K562 (cell line): Measurements from ENCODE around the gene PCNX4. TPM values are rescaled to one million over a fixed set of nuclear protein-coding genes. Genes with fewer than 3 reads are reported as not detected.

ENCODE experiments used
- ATAC-seq: fragments of 200-7000 bp; cut with Tn5 transposase; 3 replicates; pipeline ENCODE4 v1.9.1; 2020; ENCODE audit warnings: moderate library complexity
- BruUV-seq: library from RNA; stranded (reverse); fragments of 400-500 nt; replicated peaks from 2 replicates; lab custom pipeline; 2021; lab: Mats Ljungman, UMichigan
- CTCF ChIA-PET: fragments of 300-600 bp; formaldehyde crosslinking; extraction: SDS; loops from one replicate; lab custom pipeline; 2021; ENCODE audit warnings: low intra/inter-chr PET ratio; lab: Yijun Ruan, JAX
- POLR2A ChIA-PET: fragments of 300-600, 350-650 bp; sonication (Branson Sonifier 250); formaldehyde crosslinking; extraction: SDS; loops from one replicate; lab custom pipeline; 2021; ENCODE audit warnings: antibody characterized with exemption, inconsistent platforms; lab: Yijun Ruan, JAX
- DNase-seq, 4 experiments: peaks; one replicate each; pipeline versions ENCODE4 v3.0.0 to v3.0.0-alpha.2; 2011 to 2018; ENCODE audit warnings: low spot score in 3 of 4, mixed read lengths in 3 of 4; ENCODE audit errors: extremely low read depth in 1 of 4
- FAIRE-seq: peaks from 2 replicates; lab custom pipeline; 2011; peaks lifted over from hg19 to GRCh38; lab: Jason Lieb, UNC
- H2AFZ ChIP-seq: 2 replicates; pipeline ENCODE4 v1.6.0; 2011; ENCODE audit warnings: low read depth, low read length, control low read depth, inconsistent platforms
- H3K27ac ChIP-seq: fragments of 200-600 bp; 3 replicates; pipeline ENCODE4 v1.8.0; 2011; ENCODE audit warnings: low read depth, mild to moderate bottlenecking, control low read depth, inconsistent platforms, low read length, moderate library complexity, mixed read lengths; ENCODE audit errors: extremely low read depth
- H3K27me3 ChIP-seq, 2 experiments: fragments of 300-600 bp in 1 of 2; 2 replicates in 1 of 2; 3 replicates in 1 of 2; pipeline versions ENCODE4 v1.6.0 to v1.8.0; 2011; ENCODE audit warnings: inconsistent platforms in 2 of 2, low read length in 2 of 2, mild to moderate bottlenecking in 1 of 2, mixed read lengths in 1 of 2, moderate library complexity in 1 of 2; ENCODE audit not compliant: control insufficient read depth in 2 of 2, insufficient read depth in 2 of 2
- H3K36me3 ChIP-seq: fragments of 300-600 bp; 3 replicates; pipeline ENCODE4 v1.8.0; 2011; ENCODE audit warnings: mild to moderate bottlenecking, low read length, inconsistent platforms; ENCODE audit not compliant: control insufficient read depth, insufficient read depth
- H3K4me1 ChIP-seq, 2 experiments: fragments of 200-600 bp in 1 of 2; replicated peaks in 1 of 2; 2 replicates in 1 of 2; 3 replicates in 1 of 2; pipeline versions ENCODE4 v1.5.1 to v1.8.0; 2011; ENCODE audit warnings: inconsistent platforms in 2 of 2, low read length in 2 of 2, mild to moderate bottlenecking in 1 of 2, mixed read lengths in 1 of 2, moderate library complexity in 1 of 2; ENCODE audit not compliant: control insufficient read depth in 2 of 2, insufficient read depth in 2 of 2
- H3K4me2 ChIP-seq: 2 replicates; pipeline ENCODE4 v1.6.1; 2011; ENCODE audit warnings: low read length, control low read depth, inconsistent platforms, mixed read lengths; ENCODE audit not compliant: insufficient read depth
- H3K4me3 ChIP-seq: fragments of 200-600 bp; sonication (generic), shearing (Covaris generic); 2 replicates; pipeline ENCODE4 v1.5.1; 2016; ENCODE audit warnings: control low read depth, inconsistent platforms
- H3K79me2 ChIP-seq: fragments of 200-600 bp; 3 replicates; pipeline ENCODE4 v1.8.0; 2011; ENCODE audit warnings: low read length, inconsistent platforms; ENCODE audit not compliant: control insufficient read depth, insufficient read depth
- H3K9ac ChIP-seq, 2 experiments: 2 replicates each; pipeline versions ENCODE4 v1.6.0 to v1.6.1; 2011; ENCODE audit warnings: low read depth in 2 of 2, low read length in 2 of 2, control low read depth in 1 of 2, inconsistent platforms in 1 of 2, mild to moderate bottlenecking in 1 of 2, mixed read lengths in 1 of 2; ENCODE audit not compliant: insufficient read depth in 1 of 2
- H3K9me1 ChIP-seq: one replicate; pipeline ENCODE4 v1.6.0; 2011; ENCODE audit warnings: inconsistent platforms, mild to moderate bottlenecking, low read length, moderate library complexity; ENCODE audit not compliant: control insufficient read depth, insufficient read depth
- H3K9me3 ChIP-seq: replicated peaks from 2 replicates; pipeline ENCODE4 v1.5.1; 2011; ENCODE audit warnings: low read depth, low read length, inconsistent platforms; ENCODE audit not compliant: control insufficient read depth, insufficient read depth
- H4K20me1 ChIP-seq: replicated peaks from 2 replicates; pipeline ENCODE4 v1.6.1; 2011; ENCODE audit warnings: low read length, inconsistent platforms, mixed read lengths; ENCODE audit not compliant: control insufficient read depth, insufficient read depth
- CCAR2 ChIP-seq: fragments of 200-400 bp; formaldehyde crosslinking; IDR thresholded peaks from 2 replicates; pipeline ENCODE4 v1.6.1; 2017; ENCODE audit warnings: mild to moderate bottlenecking, low read depth, low read length
- FOSL1 ChIP-seq: fragments of 200-800 bp; sonication (Bioruptor generic); conservative IDR thresholded peaks from 2 replicates; pipeline ENCODE4 v1.6.1; 2016; ENCODE audit warnings: missing genetic modification characterization, missing compliant biosample characterization
- HDAC6 ChIP-seq: IDR thresholded peaks from 2 replicates; pipeline ENCODE4 v1.6.1; 2012; ENCODE audit warnings: low read depth, mild to moderate bottlenecking, control low read depth, inconsistent platforms, low read length, moderate library complexity
- MCM7 ChIP-seq, 2 experiments: fragments of 450-650 bp; IDR thresholded peaks; 2 replicates each; pipeline ENCODE4 v1.6.1; 2016 to 2018
- MIER1 ChIP-seq: fragments of 450-650 bp; IDR thresholded peaks from 2 replicates; pipeline ENCODE4 v1.6.1; 2016; ENCODE audit warnings: antibody characterized with exemption, mild to moderate bottlenecking, low read depth
- MXI1 ChIP-seq: IDR thresholded peaks from 2 replicates; pipeline ENCODE4 v1.6.1; 2011; ENCODE audit warnings: low read depth, mild to moderate bottlenecking, improper control_type of control experiment, low read length
- PTTG1 ChIP-seq: fragments of 450-650 bp; IDR thresholded peaks from 2 replicates; pipeline ENCODE4 v1.6.1; 2016; ENCODE audit warnings: low read depth, mild to moderate bottlenecking, missing genetic modification characterization, missing compliant biosample characterization
- TFAM ChIP-seq: fragments of 250-450 bp; sonication (Bioruptor Pico); conservative IDR thresholded peaks from 2 replicates; pipeline ENCODE4 v1.5.0; 2021; ENCODE audit warnings: mild to moderate bottlenecking, moderate library complexity
- ZBTB8A ChIP-seq: fragments of 450-650 bp; IDR thresholded peaks from 2 replicates; pipeline ENCODE4 v1.6.1; 2018; ENCODE audit warnings: mild to moderate bottlenecking, moderate library complexity; ENCODE audit not compliant: partially characterized antibody
- ZKSCAN8 ChIP-seq: fragments of 200-800 bp; sonication (Bioruptor generic); IDR thresholded peaks from 2 replicates; pipeline ENCODE4 v1.6.1; 2016; ENCODE audit warnings: missing genetic modification characterization, missing compliant biosample characterization
- ZNF318 ChIP-seq, 2 experiments: fragments of 450-650 bp; IDR thresholded peaks; 2 replicates each; pipeline ENCODE4 v1.6.1; 2016; ENCODE audit warnings: mild to moderate bottlenecking in 2 of 2, borderline replicate concordance in 1 of 2, low read depth in 1 of 2, moderate library complexity in 1 of 2
- ZNF354B ChIP-seq: fragments of 250-450 bp; sonication (Bioruptor Pico); IDR thresholded peaks from 2 replicates; pipeline ENCODE4 v1.4.0; 2020
- WGBS: fragments of 100-300 bp; shearing (Covaris generic); methylation state at CpG from one replicate; pipeline ENCODE4 v1.1.6; 2016; ENCODE audit warnings: low coverage, mixed read lengths; ENCODE audit not compliant: insufficient coverage; ENCODE audit errors: missing lambda C conversion rate; 5-methylcytosine and 5-hydroxymethylcytosine counted together
- in situ Hi-C: fragments of 300-500 bp; cut with MboI; formaldehyde crosslinking; loops from 4 replicates; pipeline ENCODE4 v1.15.0; 2018; ENCODE audit warnings: inconsistent platforms, mixed read lengths
- intact Hi-C: fragments of 100-400 bp; cut with micrococcal nuclease; formaldehyde crosslinking; loops from 2 replicates; pipeline ENCODE4 v1.14.2; 2022
- polyA plus RNA-seq, 8 experiments: library from polyadenylated mRNA; depleted of rRNA in 4 of 8; stranded (reverse) in 5 of 8; unstranded in 3 of 8; fragments of >200 nt; fragmentation: Nextera tagmentation in 2 of 8; fragmentation: Illumina TruSeq in 1 of 8; extraction: Ambion mirVana in 2 of 8; extraction: Trizol in 1 of 8; gene quantifications; 2 replicates each; pipeline versions ENCODE4 v1.2.1 to v1.2.3, GENCODE V29; 2011 to 2014; ENCODE audit warnings: inconsistent platforms in 1 of 8, missing spikeins in 1 of 8
- total RNA-seq, 7 experiments: library from RNA; depleted of rRNA in 6 of 7; stranded (reverse); fragments of >200 nt in 6 of 7; fragmentation: Illumina TruSeq in 2 of 7; extraction: Trizol in 2 of 7; gene quantifications; 2 replicates each; pipeline versions ENCODE4 v1.2.1 to v1.2.3, GENCODE V29; 2011 to 2021; ENCODE audit warnings: low replicate concordance in 1 of 7
- TF ChIP-seq, protein P1 (sequence below): fragments of 250-450 bp; sonication (Bioruptor Pico); IDR thresholded peaks from 2 replicates; pipeline ENCODE4 v1.8.0; 2021; ENCODE audit warnings: moderate library complexity, mild to moderate bottlenecking, inconsistent platforms

Gene PCNX4
- total and polyA plus RNA-seq, 9 of the 15 experiments (the other 6 are each of a cell fraction or from before 2014, with no cell fraction given): 10.0 to 41.2 (median 22.4) TPM

DNA sequence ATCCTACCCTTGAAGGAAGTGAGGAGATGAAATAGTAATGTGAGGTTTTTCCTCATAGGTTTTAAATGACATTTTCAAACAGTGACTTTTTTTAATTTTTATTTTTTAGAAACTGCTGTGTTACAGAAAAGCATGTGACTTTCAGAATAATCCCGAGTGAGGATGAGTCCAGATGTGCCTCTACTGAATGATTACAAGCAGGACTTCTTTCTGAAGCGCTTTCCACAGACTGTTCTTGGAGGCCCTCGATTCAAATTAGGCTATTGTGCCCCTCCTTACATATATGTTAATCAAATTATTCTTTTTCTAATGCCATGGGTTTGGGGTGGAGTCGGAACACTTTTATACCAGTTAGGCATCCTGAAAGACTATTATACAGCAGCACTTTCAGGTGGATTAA, 15.8 kb downstream of the PCNX4 start (continued):
- TF ChIP-seq CCAR2: no peak
- TF ChIP-seq MIER1: no peak
- TF ChIP-seq TFAM: no peak
- no peak for TF ChIP-seq MXI1
- TF ChIP-seq ZBTB8A: no peak

DNA sequence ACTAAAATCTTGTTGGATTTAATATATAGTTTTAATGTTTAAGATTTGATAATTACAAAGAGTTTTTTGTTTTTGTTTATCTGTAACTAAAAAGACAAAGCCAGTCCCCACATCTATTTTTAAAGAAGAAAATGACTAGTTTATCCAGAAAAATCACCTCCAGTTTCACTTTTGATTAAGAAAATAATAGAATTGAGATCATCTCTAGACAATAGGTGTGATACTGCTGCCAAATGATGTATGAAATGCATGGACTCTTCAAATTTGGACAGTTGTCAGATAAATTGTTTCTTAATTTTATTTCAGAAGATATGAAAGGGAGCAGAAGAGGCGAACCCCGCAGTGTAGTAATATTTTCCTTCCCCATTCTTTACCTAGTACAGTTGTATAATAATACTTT, 20.0 kb downstream of the PCNX4 start:
- Histone ChIP-seq H3K27ac (no peak overlapping the region), H2AFZ (no peak overlapping the region), H3K9ac (no peak overlapping the region), H3K27me3 (no peaks in the 10 kb centered on the region), H3K4me3 (no peak overlapping the region), H4K20me1 (no peaks in the 10 kb centered on the region), H3K36me3 (peaks cover 34% of the 10 kb centered on the region), H3K9me1 (no peaks in the 10 kb centered on the region), H3K79me2 (no peaks in the 10 kb centered on the region; the same call in none of the 3 replicates), H3K4me1 (no peaks in the 10 kb centered on the region), H3K4me2 (no peak overlapping the region), H3K9me3 (no peaks in the 10 kb centered on the region)
- intact Hi-C loops: no loop called here
- ATAC-seq: no peak
- 100% methylated on average over 2 of the region's 2 CpGs for WGBS
- ChIA-PET POLR2A (no interaction called here), CTCF (no interaction called here)
- no TSS peak for BruUV-seq
- no peak for DNase-seq
- FAIRE-seq: no peak
- in situ Hi-C loops: no loop called here
- TF ChIP-seq HDAC6: no peak
- TF ChIP-seq ZBTB8A: no peak
- TF ChIP-seq MCM7 (IDR thresholded peaks at IDR 0.05): no peak
- TF ChIP-seq ZNF318 (IDR thresholded peaks at IDR 0.05; ENCODE audit: borderline replicate concordance in 1 of 2, low read depth in 1 of 2): no peak
- TF ChIP-seq FOSL1 (tag): no peak
- no peak for TF ChIP-seq ZKSCAN8
- no peak for TF ChIP-seq PTTG1 (tag)
- TF ChIP-seq, protein P1, sequence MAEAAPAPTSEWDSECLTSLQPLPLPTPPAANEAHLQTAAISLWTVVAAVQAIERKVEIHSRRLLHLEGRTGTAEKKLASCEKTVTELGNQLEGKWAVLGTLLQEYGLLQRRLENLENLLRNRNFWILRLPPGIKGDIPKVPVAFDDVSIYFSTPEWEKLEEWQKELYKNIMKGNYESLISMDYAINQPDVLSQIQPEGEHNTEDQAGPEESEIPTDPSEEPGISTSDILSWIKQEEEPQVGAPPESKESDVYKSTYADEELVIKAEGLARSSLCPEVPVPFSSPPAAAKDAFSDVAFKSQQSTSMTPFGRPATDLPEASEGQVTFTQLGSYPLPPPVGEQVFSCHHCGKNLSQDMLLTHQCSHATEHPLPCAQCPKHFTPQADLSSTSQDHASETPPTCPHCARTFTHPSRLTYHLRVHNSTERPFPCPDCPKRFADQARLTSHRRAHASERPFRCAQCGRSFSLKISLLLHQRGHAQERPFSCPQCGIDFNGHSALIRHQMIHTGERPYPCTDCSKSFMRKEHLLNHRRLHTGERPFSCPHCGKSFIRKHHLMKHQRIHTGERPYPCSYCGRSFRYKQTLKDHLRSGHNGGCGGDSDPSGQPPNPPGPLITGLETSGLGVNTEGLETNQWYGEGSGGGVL: no peak
- no peak for TF ChIP-seq ZNF354B (CRISPR knock-in tag)
